Progenitor cell of endocrine pancreas (in vitro differentiated cells): Measurements from ENCODE around the gene OR52A1. TPM values are rescaled to one million over a fixed set of nuclear protein-coding genes. Genes with fewer than 3 reads are reported as not detected.

Experiments
- DNase-seq: peaks from one replicate; pipeline ENCODE4 v3.0.0; 2021; ENCODE audit warnings: low spot score; ENCODE audit not compliant: unreplicated experiment
- H3K27ac Mint-ChIP-seq: 2 replicates; pipeline ENCODE4 v1.8.0; 2021; ENCODE audit warnings: mild to moderate bottlenecking, moderate library complexity, mixed read lengths
- H3K27me3 Mint-ChIP-seq: 2 replicates; pipeline ENCODE4 v1.8.0; 2021; ENCODE audit warnings: mixed read lengths
- H3K36me3 Mint-ChIP-seq: 2 replicates; pipeline ENCODE4 v1.8.0; 2022; ENCODE audit warnings: mixed read lengths; ENCODE audit not compliant: insufficient read depth
- H3K4me1 Mint-ChIP-seq: 2 replicates; pipeline ENCODE4 v1.8.0; 2021; ENCODE audit warnings: low read depth, mixed read lengths
- H3K4me3 Mint-ChIP-seq: 2 replicates; pipeline ENCODE4 v1.8.0; 2021; ENCODE audit warnings: low read depth, mild to moderate bottlenecking, moderate library complexity, mixed read lengths
- H3K9me3 Mint-ChIP-seq: 2 replicates; pipeline ENCODE4 v1.8.0; 2021; ENCODE audit warnings: low read depth, mixed read lengths
- total RNA-seq: library from RNA; stranded (reverse); gene quantifications from 2 replicates; pipeline ENCODE4 v1.2.1, GENCODE V29; 2021
- TF ChIP-seq, protein P1 (sequence below): fragments of 200-600 bp; sonication (generic); IDR thresholded peaks from one replicate; pipeline ENCODE4 v1.5.0; 2021; ENCODE audit warnings: antibody characterized with exemption, mild to moderate bottlenecking; ENCODE audit not compliant: unreplicated experiment

Gene OR52A1
- total RNA-seq, 1 donor from 2014 or later: not detected

GRCh38 chr11:5131584-5132335, 22.8 kb downstream of the OR52A1 start:
- DNase-seq: no peak
- no peak overlapping the region for H3K27ac Mint-ChIP-seq
- no peak overlapping the region for H3K4me3 Mint-ChIP-seq
- no peaks in the 10 kb centered on the region for H3K27me3 Mint-ChIP-seq
- H3K36me3 Mint-ChIP-seq: no peaks in the 10 kb centered on the region
- TF ChIP-seq, protein P1, sequence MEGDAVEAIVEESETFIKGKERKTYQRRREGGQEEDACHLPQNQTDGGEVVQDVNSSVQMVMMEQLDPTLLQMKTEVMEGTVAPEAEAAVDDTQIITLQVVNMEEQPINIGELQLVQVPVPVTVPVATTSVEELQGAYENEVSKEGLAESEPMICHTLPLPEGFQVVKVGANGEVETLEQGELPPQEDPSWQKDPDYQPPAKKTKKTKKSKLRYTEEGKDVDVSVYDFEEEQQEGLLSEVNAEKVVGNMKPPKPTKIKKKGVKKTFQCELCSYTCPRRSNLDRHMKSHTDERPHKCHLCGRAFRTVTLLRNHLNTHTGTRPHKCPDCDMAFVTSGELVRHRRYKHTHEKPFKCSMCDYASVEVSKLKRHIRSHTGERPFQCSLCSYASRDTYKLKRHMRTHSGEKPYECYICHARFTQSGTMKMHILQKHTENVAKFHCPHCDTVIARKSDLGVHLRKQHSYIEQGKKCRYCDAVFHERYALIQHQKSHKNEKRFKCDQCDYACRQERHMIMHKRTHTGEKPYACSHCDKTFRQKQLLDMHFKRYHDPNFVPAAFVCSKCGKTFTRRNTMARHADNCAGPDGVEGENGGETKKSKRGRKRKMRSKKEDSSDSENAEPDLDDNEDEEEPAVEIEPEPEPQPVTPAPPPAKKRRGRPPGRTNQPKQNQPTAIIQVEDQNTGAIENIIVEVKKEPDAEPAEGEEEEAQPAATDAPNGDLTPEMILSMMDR: no peak
- no peaks in the 10 kb centered on the region for H3K9me3 Mint-ChIP-seq
- H3K4me1 Mint-ChIP-seq: no peaks in the 10 kb centered on the region

- no peaks in the 10 kb centered on the region for H3K9me3 Mint-ChIP-seq
- H3K4me1 Mint-ChIP-seq: no peaks in the 10 kb centered on the region
- no peaks in the 10 kb centered on the region for H3K27me3 Mint-ChIP-seq
- no peak overlapping the region for H3K4me3 Mint-ChIP-seq
- DNase-seq: no peak
- no peak overlapping the region for H3K27ac Mint-ChIP-seq
- TF ChIP-seq, protein P1: no peak
- H3K36me3 Mint-ChIP-seq: no peaks in the 10 kb centered on the region
Observed at GRCh38 chr11:5129457-5129877, 25.1 kb downstream of the OR52A1 start.

GRCh38 chr11:5124891-5125620, 29.5 kb downstream of the OR52A1 start:
- DNase-seq: no peak
- no peak overlapping the region for H3K27ac Mint-ChIP-seq
- H3K36me3 Mint-ChIP-seq: no peaks in the 10 kb centered on the region
- H3K9me3 Mint-ChIP-seq: no peaks in the 10 kb centered on the region
- no peaks in the 10 kb centered on the region for H3K4me1 Mint-ChIP-seq
- peaks cover 8% of the 10 kb centered on the region for H3K27me3 Mint-ChIP-seq
- TF ChIP-seq, protein P1: no peak
- no peak overlapping the region for H3K4me3 Mint-ChIP-seq

DNA sequence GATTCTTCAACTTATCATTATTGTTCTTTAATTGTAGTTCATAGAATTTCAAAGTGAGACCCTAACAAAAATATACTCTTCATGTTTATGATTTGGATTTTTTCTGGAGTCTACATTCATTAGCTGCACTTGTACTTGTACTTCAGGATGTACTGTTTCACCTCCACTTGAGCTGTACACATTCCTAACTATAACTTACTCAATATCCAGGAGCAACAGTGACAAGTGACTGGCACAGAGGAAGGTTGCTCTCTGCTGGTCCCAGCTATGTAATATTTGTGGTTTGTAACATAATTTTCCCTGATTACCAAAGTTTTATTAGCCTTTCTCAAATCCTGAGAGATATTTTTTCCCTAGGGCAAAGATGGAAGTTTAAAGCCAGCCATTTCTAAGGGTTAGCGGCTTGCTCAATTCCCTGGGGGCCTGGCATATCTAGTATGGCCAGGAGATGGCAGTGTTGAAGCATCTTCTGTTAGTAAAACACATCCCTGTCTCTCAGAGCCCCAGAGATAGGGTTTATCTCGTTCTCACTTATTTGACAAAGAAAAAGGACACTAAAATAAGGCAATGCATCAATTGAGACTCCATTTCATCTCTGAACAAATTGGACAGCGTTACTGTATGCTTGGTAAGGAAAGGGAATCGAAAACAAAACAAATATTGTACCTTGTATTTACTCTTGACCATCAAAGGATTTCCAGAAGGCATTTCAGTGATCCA, 30.6 kb downstream of the OR52A1 start:
- peaks cover 8% of the 10 kb centered on the region for H3K27me3 Mint-ChIP-seq
- TF ChIP-seq, protein P1: peak; percentile 93
- H3K4me1 Mint-ChIP-seq: no peaks in the 10 kb centered on the region
- peak; percentile 41 for DNase-seq
- no peak overlapping the region for H3K4me3 Mint-ChIP-seq
- no peaks in the 10 kb centered on the region for H3K9me3 Mint-ChIP-seq
- H3K36me3 Mint-ChIP-seq: no peaks in the 10 kb centered on the region
- no peak overlapping the region for H3K27ac Mint-ChIP-seq

DNA sequence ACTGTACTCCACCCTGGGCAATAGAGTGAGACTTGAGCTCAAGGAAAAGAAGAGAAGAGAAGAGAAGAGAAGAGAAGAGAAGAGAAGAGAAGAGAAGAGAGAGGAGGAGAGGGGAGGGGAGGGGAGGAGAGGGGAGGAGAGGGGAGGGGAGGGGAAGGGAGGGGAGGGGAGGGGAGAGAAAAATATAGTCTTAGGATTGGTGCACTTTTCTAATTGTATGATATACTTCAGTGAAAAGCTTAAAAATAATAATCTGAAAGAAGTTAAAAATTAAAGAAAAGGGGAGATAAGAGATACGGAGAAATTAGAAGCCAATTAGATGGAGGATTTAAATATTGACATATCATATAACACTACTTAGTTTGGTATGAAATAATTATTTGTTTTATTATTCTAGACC, 35.7 kb downstream of the OR52A1 start:
- Mint-ChIP-seq H3K4me1 (no peaks in the 10 kb centered on the region), H3K9me3 (peaks cover 4% of the 10 kb centered on the region), H3K4me3 (no peak overlapping the region), H3K27ac (no peak overlapping the region), H3K27me3 (peaks cover 22% of the 10 kb centered on the region), H3K36me3 (no peaks in the 10 kb centered on the region)
- no peak for DNase-seq
- TF ChIP-seq, protein P1: no peak
